K562 treated with DMSO at 1 percent for 48 hours (cell line): Measurements from ENCODE around the gene TMEM214. TPM values are rescaled to one million over a fixed set of nuclear protein-coding genes. Genes with fewer than 3 reads are reported as not detected.

Source experiments
- total RNA-seq: library from RNA; unstranded; fragments of 300-600 nt; gene quantifications from 2 replicates; pipeline ENCODE4 v1.2.3, GENCODE V29; 2022; ENCODE audit warnings: low replicate concordance; ENCODE audit errors: extremely low read depth

The TMEM214 gene, protein sequence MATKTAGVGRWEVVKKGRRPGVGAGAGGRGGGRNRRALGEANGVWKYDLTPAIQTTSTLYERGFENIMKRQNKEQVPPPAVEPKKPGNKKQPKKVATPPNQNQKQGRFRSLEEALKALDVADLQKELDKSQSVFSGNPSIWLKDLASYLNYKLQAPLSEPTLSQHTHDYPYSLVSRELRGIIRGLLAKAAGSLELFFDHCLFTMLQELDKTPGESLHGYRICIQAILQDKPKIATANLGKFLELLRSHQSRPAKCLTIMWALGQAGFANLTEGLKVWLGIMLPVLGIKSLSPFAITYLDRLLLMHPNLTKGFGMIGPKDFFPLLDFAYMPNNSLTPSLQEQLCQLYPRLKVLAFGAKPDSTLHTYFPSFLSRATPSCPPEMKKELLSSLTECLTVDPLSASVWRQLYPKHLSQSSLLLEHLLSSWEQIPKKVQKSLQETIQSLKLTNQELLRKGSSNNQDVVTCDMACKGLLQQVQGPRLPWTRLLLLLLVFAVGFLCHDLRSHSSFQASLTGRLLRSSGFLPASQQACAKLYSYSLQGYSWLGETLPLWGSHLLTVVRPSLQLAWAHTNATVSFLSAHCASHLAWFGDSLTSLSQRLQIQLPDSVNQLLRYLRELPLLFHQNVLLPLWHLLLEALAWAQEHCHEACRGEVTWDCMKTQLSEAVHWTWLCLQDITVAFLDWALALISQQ
- total RNA-seq: not detected in 2 replicates

DNA sequence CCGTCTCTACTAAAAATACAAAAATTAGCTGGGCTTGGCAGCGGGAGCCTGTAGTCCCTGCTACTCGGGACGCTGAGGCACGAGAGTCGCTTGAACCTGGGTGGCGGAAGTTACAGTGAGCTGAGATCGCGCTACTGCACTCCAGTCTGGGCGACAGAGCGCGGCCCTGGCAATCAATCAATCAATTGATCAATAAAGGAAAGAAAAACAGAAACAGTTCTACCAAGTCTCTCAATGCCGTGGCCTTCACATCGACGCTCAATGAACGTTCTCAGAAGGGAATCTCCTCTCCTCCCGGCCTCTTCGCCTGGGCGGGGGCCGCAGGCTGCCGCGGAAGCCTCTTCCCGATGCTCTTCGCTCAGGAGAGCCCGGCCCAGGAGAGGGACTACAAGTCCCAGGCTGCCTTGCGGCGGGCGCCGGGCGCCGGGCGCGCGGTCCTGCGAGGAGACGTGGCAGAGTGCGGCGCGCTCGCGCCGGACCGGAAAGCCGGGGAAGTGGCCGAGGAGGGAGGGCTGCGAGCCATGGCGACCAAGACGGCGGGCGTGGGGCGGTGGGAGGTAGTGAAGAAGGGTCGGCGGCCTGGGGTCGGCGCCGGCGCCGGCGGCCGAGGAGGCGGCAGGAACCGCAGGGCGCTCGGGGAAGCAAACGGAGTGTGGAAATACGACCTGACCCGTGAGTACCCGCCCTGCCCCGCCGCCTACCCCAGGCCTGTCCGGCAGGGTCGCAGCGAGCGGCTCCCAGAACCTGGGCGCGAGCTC lies at the start of gene TMEM214:
TSS of gene TMEM214 (plus strand) at position 471 of the 758 bp plus-strand sequence. CDS start at position 522, 51 bp downstream.

DNA sequence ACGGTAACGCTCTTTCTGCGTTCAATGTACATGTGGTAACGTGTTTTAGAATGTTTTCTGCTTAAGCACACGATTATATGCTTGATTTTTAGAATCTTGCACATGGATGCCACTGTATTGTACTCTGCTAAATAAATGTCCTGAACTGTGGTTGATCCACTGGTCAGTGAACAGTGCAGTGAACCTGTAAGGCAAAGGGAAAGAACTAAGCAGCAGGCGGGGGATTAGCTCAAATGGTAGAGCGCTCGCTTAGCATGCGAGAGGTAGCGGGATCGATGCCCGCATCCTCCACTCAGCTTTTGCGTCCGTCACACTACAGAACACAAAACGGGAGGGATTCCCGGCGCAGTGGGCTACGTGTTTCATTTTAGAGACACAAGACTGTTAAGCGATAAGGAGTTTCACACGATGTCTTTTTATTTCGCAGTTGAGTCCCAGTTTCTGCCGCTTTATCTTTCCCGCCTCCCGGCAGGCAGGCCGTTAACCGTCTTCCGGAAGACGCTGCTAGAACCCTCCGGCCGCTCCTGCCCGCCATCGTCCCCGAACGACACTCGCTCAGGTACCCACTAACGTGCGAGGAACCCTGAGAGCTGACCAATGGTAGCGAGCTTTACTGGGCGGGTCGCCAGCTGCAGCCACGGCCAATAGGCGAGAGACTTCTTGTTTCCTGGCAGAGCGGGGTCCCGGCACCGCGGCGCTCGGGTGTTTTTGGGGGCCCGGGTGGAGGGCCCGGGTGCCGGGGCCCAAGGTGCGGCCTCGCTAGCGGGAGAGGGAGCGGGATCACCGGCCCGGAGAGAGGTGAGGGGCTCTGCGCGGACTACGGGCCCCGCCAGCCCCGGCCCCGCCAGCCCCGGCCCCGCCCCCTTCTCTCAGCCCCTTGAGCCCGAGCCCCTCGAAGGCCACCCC lies 18.5 kb downstream of the TMEM214 start, which contains the start of gene AGBL5:
TSS of gene AGBL5 (plus strand) at position 673 of the 906 bp plus-strand sequence. CDS start 1,291 bp downstream, outside the sequence.

DNA sequence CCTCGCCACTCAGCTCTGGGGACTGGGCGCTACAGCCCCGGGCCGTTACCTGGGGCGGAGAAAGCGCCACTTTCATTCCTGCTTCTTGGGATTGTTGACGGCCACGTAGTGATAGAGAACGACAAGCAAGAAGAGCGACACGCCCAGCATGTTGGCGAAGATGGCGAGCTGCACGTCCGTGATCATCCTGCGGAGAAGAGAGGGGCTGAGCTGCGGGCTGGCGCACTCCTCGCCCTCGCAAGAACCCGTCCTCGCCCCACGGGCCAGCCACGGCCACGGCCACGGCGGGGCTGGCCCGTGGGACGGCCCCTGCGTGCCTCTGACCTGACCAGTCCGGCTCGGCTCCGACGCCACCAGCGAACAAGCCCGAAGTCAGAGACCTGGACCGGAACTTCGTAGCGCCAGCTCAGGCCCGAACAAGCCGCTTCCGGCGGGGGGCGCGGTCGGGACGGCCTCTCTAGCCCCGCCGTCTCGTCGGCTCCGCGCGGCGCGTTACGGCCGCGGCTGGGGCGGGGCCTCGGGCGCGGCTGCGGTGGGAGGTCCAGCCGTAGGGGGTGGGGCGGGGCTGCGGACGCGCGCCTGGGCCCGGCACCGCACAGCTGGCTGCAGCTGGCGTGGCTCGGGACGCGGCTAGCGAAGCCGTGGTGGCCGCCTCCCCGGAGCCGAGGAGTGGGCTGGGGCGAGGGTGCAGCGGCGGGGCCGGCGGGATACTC lies 38.7 kb downstream of the TMEM214 start, which contains the start of gene OST4:
TSS of gene OST4 (minus strand) at position 378 of the 713 bp plus-strand sequence.

DNA sequence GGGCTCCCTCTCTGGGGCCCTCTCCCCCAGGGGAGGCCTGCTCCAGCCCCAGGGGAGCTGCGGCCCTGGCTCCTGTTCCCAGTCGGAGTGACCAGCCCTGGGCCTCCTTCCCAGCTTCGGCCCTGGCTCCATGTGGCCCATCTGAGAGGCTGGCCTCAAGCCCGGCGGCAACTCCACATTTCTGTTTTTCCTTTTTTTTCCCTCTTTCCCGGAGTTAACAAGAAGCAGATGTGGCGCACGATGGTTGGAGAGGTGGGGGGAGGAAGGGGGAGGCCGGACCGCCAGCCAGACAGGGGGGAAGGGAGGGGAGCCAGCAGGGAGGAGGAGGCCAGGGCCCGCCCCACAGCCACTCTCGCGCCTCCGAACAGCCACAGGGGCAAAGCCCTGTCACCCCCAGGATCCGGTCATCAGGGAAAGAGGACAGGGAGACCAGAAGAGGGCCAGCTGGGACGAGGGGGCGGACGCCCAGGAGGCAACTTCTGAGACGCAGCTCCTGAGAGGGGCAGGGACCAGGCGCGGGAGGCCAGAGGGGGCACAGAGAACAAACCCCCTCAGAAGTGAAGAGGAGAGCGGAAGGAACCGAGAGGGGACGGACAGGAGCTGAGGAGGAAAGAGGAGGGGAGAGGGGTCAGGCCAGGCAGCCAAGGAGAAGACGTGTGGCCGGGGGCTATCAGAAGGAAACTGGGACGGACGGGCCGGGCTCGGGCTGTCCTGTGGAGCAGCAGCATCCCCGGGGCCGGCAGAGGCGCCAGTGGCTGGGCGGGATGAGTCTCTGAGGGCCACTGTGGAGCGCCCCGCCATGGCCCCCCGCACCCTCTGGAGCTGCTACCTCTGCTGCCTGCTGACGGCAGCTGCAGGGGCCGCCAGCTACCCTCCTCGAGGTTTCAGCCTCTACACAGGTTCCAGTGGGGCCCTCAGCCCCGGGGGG lies 45.8 kb downstream of the TMEM214 start, which contains the start of gene EMILIN1:
TSS of gene EMILIN1 (plus strand) at position 349 of the 928 bp plus-strand sequence. CDS start at position 800, 451 bp downstream.

DNA sequence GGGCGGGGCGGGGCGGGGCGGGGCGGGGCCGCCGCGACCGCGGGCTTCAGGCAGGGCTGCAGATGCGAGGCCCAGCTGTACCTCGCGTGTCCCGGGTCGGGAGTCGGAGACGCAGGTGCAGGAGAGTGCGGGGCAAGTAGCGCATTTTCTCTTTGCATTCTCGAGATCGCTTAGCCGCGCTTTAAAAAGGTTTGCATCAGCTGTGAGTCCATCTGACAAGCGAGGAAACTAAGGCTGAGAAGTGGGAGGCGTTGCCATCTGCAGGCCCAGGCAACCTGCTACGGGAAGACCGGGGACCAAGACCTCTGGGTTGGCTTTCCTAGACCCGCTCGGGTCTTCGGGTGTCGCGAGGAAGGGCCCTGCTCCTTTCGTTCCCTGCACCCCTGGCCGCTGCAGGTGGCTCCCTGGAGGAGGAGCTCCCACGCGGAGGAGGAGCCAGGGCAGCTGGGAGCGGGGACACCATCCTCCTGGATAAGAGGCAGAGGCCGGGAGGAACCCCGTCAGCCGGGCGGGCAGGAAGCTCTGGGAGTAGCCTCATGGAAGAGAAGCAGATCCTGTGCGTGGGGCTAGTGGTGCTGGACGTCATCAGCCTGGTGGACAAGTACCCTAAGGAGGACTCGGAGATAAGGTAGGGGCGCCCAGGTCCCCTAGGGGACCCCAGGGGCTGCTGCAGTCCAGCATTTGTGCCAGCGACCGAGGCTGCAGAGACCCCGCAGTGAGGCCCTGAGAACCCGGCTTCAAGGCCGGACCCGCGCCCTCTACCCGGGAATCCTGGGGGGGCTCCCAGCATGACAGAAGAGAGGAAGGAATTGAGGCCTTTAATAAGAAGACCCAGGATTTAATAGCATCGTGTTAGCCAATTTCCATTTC lies 54.2 kb downstream of the TMEM214 start, which contains the start of gene KHK:
TSS of gene KHK (plus strand) at position 49 of the 870 bp plus-strand sequence. CDS start at position 537, 488 bp downstream.

Other genes with a start within 250 kb of the TMEM214 start
- not detected in 2 replicates for gene CENPA, start 246.9 kb upstream of the TMEM214 start, total RNA-seq
- gene DPYSL5, start 184.8 kb upstream of the TMEM214 start, total RNA-seq: not detected in 2 replicates
- not detected in 2 replicates for gene MAPRE3, start 62.3 kb upstream of the TMEM214 start, total RNA-seq
- not detected in 2 replicates for gene AGBL5, start 18.7 kb downstream of the TMEM214 start, total RNA-seq
- gene OST4, start 38.7 kb downstream of the TMEM214 start, total RNA-seq: not detected in 2 replicates
- gene EMILIN1, start 45.6 kb downstream of the TMEM214 start, total RNA-seq: not detected in 2 replicates
- not detected in 2 replicates for gene KHK, start 53.8 kb downstream of the TMEM214 start, total RNA-seq
- not detected in 2 replicates for gene CGREF1, start 86.2 kb downstream of the TMEM214 start, total RNA-seq
- not detected in 2 replicates for gene ABHD1, start 90.8 kb downstream of the TMEM214 start, total RNA-seq
- not detected in 2 replicates for gene PREB, start 101.7 kb downstream of the TMEM214 start, total RNA-seq
- not detected in 2 replicates for gene PRR30, start 106.4 kb downstream of the TMEM214 start, total RNA-seq
- gene TCF23, start 116.0 kb downstream of the TMEM214 start, total RNA-seq: not detected in 2 replicates
- gene ATRAID, start 179.1 kb downstream of the TMEM214 start, total RNA-seq: not detected in 2 replicates
- not detected in 2 replicates for gene SLC5A6, start 179.3 kb downstream of the TMEM214 start, total RNA-seq
- gene CAD, start 184.4 kb downstream of the TMEM214 start, total RNA-seq: not detected in 2 replicates
- not detected in 2 replicates for gene SLC30A3, start 230.1 kb downstream of the TMEM214 start, total RNA-seq
- not detected in 2 replicates for gene DNAJC5G, start 242.5 kb downstream of the TMEM214 start, total RNA-seq
- gene TRIM54, start 249.5 kb downstream of the TMEM214 start, total RNA-seq: not detected in 2 replicates